Bronchial epithelial cell (primary cell): ENCODE measurements around the gene TAX1BP3. TPM values are rescaled to one million over a fixed set of nuclear protein-coding genes. Genes with fewer than 3 reads are reported as not detected.

Experiments used
- DNase-seq: peaks from one replicate; pipeline ENCODE4 v3.0.0-alpha.2; 2010; ENCODE audit warnings: low read depth
- FAIRE-seq: peaks from 2 replicates; lab custom pipeline; 2011; peaks lifted over from hg19 to GRCh38; lab: Jason Lieb, UNC
- H3K27me3 ChIP-seq: 2 replicates; pipeline ENCODE4 v1.5.1; 2011; ENCODE audit warnings: low read length; ENCODE audit not compliant: control insufficient read depth, insufficient read depth
- H3K36me3 ChIP-seq: 2 replicates; pipeline ENCODE4 v1.5.1; 2011; ENCODE audit warnings: low read length; ENCODE audit not compliant: control insufficient read depth, insufficient read depth
- H3K4me3 ChIP-seq: 2 replicates; pipeline ENCODE4 v1.5.1; 2011; ENCODE audit warnings: mild to moderate bottlenecking, low read depth, low read length, control low read depth
- CTCF ChIP-seq: IDR thresholded peaks from 2 replicates; pipeline ENCODE4 v1.5.1; 2011; ENCODE audit warnings: mild to moderate bottlenecking, moderate library complexity, low read length, control low read depth, inconsistent platforms; ENCODE audit not compliant: insufficient read depth, severe bottlenecking
- total RNA-seq: library from RNA; depleted of rRNA; stranded (reverse); fragments of >200 nt; gene quantifications from 2 replicates; pipeline ENCODE4 v1.2.1, GENCODE V29; 2014

The TAX1BP3 gene
- total RNA-seq, 1 donor from 2014 or later: 150 TPM

- no peak for TF ChIP-seq CTCF
- peak; percentile 80 for DNase-seq
- H3K36me3 ChIP-seq: peaks cover 22% of the 10 kb centered on the region
- H3K27me3 ChIP-seq: no peaks in the 10 kb centered on the region
- FAIRE-seq: no peak
- H3K4me3 ChIP-seq: peak overlapping the region; percentile 89
Observed at GRCh38 chr17:3667366-3668278, 756 bp downstream of the TAX1BP3 start.

GRCh38 chr17:3666516-3666915 is 1.9 kb downstream of the TAX1BP3 start:
- Histone ChIP-seq H3K36me3 (peaks cover 25% of the 10 kb centered on the region), H3K27me3 (no peaks in the 10 kb centered on the region), H3K4me3 (peak overlapping the region; percentile 19)
- no peak for TF ChIP-seq CTCF
- peak; percentile 82 for FAIRE-seq
- peak; percentile 65 for DNase-seq

DNA sequence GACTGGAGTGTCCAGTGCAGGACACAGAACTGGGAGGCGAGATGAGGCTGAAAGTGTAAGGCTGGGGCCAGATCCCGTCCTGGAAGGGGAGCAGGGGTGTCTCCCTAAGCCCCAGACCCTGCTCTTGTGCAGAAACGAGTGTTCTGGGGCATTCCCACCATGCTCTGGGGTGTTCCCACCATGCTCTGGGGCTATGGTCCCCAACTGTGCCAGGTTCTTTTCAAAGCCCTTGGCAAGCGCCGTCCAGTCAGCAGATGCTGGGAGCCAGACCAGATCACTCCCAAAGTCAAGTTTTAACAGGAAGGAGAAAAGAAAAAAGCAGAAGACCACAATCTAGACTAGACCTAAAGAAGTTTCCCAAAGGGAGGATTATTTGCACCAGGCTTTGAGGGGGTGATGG is 2.5 kb downstream of the TAX1BP3 start:
- H3K36me3 ChIP-seq: peaks cover 25% of the 10 kb centered on the region
- H3K4me3 ChIP-seq: no peak overlapping the region
- TF ChIP-seq CTCF: no peak
- DNase-seq (no peak), FAIRE-seq (no peak)
- H3K27me3 ChIP-seq: no peaks in the 10 kb centered on the region

DNA sequence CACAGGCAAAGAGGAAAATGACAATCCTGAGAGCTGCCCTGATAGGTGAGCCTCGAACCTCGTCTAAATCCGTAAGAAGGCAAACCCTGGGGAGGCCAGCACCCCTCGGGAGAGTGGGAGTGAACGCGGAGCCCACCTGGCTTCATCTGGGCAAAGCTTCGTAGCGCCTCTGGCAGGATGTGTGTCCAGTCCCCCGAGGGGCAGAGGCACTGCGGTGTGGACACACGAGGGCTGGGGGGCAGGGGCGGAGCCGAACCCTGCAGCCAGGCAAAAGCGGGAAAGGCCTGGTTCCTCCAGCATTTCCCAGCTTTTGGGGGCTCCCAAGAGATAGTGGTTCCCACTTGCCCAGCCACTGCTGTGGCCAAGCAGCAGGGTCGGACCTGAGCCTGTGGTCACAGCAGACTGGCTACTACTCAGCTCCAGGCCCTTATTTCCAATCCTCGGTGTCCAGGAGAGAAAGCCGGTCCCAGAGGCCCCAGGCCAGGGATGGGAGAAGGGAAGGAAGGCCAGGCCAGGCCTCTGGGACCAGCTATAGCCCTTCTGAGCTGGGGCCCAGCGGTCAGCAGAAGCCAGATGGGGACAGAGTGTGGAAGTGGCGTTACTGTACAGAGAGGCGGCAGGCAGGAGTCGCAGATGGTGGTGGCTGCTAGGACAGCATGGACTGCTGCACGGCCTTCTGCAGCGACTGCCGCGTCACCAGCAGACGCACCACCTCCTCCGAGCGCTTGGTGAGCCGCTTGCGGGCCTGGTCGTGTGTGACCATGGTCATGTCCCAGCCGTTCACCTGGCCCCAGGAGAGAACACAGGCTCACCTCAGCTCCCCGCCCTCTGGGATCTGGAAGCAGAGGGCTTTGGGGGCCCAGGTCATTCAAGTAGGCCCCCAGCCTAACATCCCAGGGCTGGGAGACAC is 5.0 kb downstream of the TAX1BP3 start:
- H3K27me3 ChIP-seq: no peaks in the 10 kb centered on the region
- FAIRE-seq (no peak), DNase-seq (no peak)
- peaks cover 25% of the 10 kb centered on the region for H3K36me3 ChIP-seq
- TF ChIP-seq CTCF: no peak
- H3K4me3 ChIP-seq: no peak overlapping the region

- peaks cover 19% of the 10 kb centered on the region for H3K36me3 ChIP-seq
- FAIRE-seq: no peak
- no peak for DNase-seq
- H3K27me3 ChIP-seq: no peaks in the 10 kb centered on the region
- H3K4me3 ChIP-seq: no peak overlapping the region
- TF ChIP-seq CTCF: no peak
Observed at GRCh38 chr17:3660311-3660891, 8.0 kb downstream of the TAX1BP3 start.
